Measurements from ENCODE around the gene NOTCH2NLA.
A peak's percentile ranks its signal among the peaks of the same experiment; 100 is the strongest.
"Not testable (repeated sequence)": the region's sequence is repeated elsewhere in the genome, so short reads cannot be mapped to it uniquely, and the experiment has no call there.

The NOTCH2NLA gene

DNA sequence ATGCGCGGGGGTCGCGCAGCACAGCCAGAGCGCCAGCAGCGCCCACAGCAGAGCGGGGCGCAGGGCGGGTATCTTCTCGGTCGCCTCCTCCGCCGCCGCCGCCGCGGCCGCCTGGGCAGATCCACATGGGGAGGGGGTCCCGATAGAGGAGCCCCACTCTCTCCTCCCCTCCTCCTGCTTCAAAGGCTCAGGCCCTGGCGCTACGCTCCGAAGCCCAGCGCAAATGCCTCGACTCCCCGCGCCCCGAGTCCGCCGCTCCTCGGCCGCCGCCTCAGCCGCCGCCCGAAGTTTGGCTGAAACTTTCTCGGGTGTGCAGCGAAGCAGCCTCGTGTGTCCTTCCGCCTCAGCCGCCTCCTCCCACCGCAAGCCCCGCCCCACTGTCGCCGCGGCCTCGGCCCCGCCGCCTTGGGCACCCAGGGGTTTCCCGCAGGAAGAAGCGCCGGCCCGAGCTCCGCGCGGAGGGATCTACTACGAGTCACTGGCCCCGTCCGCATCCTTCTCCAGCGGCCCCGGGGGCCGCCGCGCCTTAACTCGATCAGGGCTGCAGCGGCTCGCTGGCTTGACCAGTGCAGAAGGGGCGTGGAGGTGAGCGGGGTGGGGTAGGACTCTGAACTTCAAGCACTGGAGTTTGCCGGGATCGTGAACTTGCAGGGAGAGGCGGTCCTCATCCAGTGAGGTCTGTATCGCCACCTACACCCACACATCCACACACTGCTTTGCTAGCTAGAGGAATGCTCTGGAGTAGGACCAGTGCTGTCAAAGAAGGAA lies at the start of gene NOTCH2NLA:
NOTCH2NLA (minus strand) TSS at position 312 of the 768 bp plus-strand sequence. CDS start 39,684 bp downstream, outside the sequence.
- DNase-seq (ENCODE audit: low read depth in 2 of 2) = peak; percentile 1 to 24

- DNase-seq (ENCODE audit: low read depth in 2 of 2) = not testable (repeated sequence)
Measured at GRCh38 chr1:146278346-146278745, 49.5 kb upstream of the NOTCH2NLA start.

DNA sequence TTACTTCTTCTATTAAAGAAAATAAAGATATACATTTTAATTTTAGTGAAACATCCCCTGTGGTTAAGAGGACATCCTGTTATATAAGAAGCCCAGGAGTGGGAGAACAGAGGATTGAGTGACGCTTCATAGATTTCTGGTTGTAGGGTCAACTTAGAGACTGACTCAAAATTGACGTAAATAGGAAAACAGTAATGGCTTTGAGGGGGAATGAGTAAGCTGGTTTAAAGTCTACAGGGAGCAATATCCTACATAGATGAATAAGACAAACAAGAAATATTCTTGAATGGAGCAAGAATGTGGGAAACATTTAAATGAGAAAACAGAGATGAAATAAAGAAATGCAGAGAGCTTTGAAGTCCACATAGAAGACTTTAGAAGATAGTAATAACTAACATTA lies 48.3 kb upstream of the NOTCH2NLA start:
- DNase-seq (ENCODE audit: low read depth in 2 of 2) = not testable (repeated sequence)

- DNase-seq (ENCODE audit: low read depth in 2 of 2) = not testable (repeated sequence)
Measured at GRCh38 chr1:146274083-146274482, 45.3 kb upstream of the NOTCH2NLA start.

GRCh38 chr1:146273194-146273593 lies 44.4 kb upstream of the NOTCH2NLA start:
- DNase-seq (ENCODE audit: low read depth in 2 of 2) = not testable (repeated sequence)

DNA sequence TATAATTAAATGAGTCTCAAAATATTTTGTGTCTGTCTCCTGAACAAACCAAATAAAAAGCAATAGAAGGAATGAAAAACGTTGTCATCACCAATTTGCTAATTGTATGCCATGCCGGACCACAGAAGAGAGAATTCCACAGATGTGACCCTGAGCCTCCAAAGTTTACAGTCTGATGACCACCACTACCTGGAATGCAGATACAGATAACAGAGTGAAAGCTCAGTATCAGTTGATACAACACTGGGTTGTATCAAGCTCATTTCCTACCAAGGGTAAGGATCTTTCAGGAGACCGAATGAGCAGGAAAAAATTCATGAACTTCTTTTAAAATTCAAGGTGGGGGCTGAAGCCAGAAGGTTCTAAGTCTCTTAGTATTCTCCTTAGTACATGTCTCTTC lies 43.9 kb upstream of the NOTCH2NLA start:
- DNase-seq (ENCODE audit: low read depth in 2 of 2) = not testable (repeated sequence)

DNA sequence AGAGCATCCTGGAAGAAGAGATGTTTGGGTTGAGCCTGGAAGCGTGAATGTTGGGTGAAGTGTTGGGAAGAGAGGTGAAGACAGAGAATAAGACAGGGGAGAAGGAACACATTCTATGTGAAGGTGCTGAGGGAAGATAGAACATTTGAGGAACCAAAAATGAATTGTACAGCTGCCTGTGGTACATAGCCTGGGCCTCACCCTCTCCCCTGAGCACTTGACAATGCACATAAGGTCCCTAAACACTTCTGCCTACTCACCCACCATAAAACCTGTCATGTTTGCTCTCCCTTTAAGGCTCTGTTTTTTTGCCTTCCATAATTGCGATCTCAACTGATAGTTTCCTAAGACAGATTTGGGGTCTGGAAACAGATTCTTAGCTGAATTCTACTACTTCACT lies 43.2 kb upstream of the NOTCH2NLA start:
- DNase-seq (ENCODE audit: low read depth in 2 of 2) = not testable (repeated sequence)

GRCh38 chr1:146270129-146270528 lies 41.3 kb upstream of the NOTCH2NLA start:
- DNase-seq (ENCODE audit: low read depth in 2 of 2) = not testable (repeated sequence)

GRCh38 chr1:146266179-146266748 lies 37.4 kb upstream of the NOTCH2NLA start:
- DNase-seq (ENCODE audit: low read depth in 2 of 2) = not testable (repeated sequence)

DNA sequence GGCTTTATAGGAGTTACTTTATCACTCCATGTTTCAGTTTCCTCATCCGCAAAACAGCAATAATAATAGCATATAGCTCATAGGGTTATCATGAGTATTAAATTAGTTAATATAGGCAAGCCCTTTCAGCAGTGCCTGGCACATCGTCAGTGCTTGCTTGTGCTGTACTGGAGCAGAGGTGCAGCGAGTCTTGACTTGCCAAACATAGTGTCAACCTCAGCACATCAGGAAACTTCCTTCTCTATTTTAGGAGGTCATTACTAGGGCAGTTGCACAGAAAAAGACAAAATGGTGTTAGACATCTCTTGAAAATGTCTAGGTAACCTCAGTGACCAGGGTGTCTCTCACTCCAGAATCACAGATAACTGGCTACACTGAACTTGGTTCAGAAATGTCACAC lies 35.9 kb upstream of the NOTCH2NLA start:
- DNase-seq (ENCODE audit: low read depth in 2 of 2) = not testable (repeated sequence)

GRCh38 chr1:146260006-146260730 lies 31.3 kb upstream of the NOTCH2NLA start:
- DNase-seq (ENCODE audit: low read depth in 2 of 2) = not testable (repeated sequence)

GRCh38 chr1:146257992-146258552 lies 29.3 kb upstream of the NOTCH2NLA start:
- not testable (repeated sequence) for DNase-seq (ENCODE audit: low read depth in 2 of 2)

- not testable (repeated sequence) for DNase-seq (ENCODE audit: low read depth in 2 of 2)
Measured at GRCh38 chr1:146254569-146255197, 25.9 kb upstream of the NOTCH2NLA start.

- not testable (repeated sequence) for DNase-seq (ENCODE audit: low read depth in 2 of 2)
Measured at GRCh38 chr1:146253249-146253855, 24.5 kb upstream of the NOTCH2NLA start.

- not testable (repeated sequence) for DNase-seq (ENCODE audit: low read depth in 2 of 2)
Measured at GRCh38 chr1:146251523-146251922, 22.7 kb upstream of the NOTCH2NLA start.

DNA sequence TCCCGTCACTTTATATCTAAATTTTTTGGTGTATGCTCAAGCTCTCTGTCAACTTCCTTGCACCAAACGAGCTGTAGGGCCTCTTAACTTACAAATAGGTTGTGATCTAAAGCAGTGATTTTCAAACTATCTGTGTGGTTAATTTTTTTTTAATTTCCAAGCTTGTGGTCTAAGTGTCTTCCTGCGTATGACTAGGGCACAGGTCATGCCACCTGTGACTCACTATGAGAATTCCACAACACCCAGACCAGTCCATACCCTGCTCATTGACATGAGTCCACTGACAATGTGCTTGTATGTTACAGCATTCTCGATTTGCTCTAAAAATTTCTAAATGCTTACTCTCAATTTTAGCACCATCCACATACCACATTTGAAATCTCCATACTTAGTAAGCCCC lies 19.8 kb upstream of the NOTCH2NLA start:
- DNase-seq (ENCODE audit: low read depth in 2 of 2) = not testable (repeated sequence)

DNA sequence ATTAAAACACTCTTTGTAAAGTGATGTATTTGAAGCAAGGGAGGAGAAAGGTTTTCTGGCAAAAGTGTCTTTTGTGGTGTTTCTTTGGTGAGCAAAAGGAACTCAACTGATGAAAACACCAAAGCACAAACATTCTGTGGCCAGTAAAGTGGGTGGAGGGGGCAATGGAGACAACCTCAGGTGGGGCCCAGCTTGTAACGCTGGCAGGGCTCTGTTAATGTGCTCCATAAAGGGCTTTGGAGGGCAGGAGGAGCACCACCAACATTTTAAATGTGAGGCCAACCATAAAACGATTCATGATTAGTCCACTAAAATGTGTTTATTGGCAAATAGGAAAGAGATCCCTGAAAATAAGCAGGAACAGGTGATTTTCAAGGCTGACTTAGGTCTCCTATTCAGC lies 7.8 kb upstream of the NOTCH2NLA start:
- not testable (repeated sequence) for DNase-seq (ENCODE audit: low read depth in 2 of 2)

GRCh38 chr1:146236026-146236601 lies 7.3 kb upstream of the NOTCH2NLA start:
- not testable (repeated sequence) for DNase-seq (ENCODE audit: low read depth in 2 of 2)

DNA sequence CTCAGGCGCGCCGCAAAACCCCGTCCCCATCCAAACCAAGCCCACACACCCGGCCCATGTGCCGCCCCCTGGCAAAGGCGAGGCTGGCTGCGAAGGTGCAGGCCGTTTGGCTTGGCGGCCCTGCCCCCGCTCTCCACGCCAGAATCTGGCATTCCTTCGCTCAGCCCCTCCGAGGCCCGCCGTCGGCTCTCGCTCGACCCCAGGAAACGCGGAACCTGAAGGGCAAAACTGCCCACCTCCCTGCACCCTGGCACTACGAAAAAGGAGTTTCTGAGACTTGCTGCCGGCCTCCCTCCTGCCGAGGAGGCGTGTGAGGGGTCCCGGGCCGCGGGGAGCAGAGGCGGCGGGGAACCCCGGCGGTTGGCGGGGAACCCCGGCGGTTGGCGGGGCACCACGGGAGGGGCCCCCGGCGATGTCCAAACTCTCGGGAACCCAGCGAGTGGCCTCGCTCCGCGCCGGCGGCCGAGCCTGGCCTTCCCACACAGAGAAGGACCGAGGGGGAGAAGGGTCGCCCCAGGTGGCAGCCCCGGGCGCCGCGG lies 608 bp downstream of the NOTCH2NLA start:
- DNase-seq (ENCODE audit: low read depth in 2 of 2) = peak in 1 of 2 experiments; percentile 2

DNA sequence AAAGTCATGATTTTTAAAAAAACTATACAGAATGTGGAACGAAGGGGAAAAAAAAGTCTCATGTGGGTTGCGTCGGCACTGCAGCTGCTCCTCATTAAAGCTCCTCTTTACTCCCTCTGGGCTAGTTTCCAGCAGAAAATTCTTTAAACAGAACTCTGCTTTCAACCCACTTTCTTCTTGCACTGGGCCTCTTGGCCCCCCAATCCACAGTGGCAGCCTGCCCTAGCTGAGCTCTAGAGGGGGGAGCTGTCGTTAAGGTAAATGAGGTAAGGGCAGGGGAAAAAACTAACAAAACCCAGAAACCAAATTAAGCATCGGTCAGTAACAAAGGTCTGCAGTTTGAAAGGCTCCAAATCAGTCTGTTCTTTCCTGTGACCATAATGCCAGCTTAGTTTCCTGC lies 54.3 kb downstream of the NOTCH2NLA start:
- not testable (repeated sequence) for DNase-seq (ENCODE audit: low read depth in 2 of 2)

Data from stimulated activated CD4-positive, alpha-beta T cell treated with anti-CD3 and anti-CD28 coated beads, Interleukin-12 subunit alpha, Interleukin-12 subunit beta, amount 100 ng/mL, for 24 hours (primary cell).